PC-3 (cell line): ENCODE measurements around the gene FMNL2.

Source experiments
- EZH2 ChIP-seq: fragments of 300-600 bp; sonication (generic); IDR thresholded peaks from one replicate; pipeline ENCODE4 v1.6.1; 2017; ENCODE audit warnings: antibody characterized with exemption, mild to moderate bottlenecking, low read length; ENCODE audit not compliant: unreplicated experiment
- EZH2phosphoT487 ChIP-seq: fragments of 300-600 bp; sonication (generic); IDR thresholded peaks from 2 replicates; pipeline ENCODE4 v1.6.1; 2018; ENCODE audit warnings: mild to moderate bottlenecking, antibody characterized with exemption, low read length, borderline replicate concordance
- TF ChIP-seq, protein P1 (sequence below): fragments of 300-600 bp; sonication (generic); conservative IDR thresholded peaks from 2 replicates; pipeline ENCODE4 v1.5.1; 2017; ENCODE audit warnings: antibody characterized with exemption, low read depth, mild to moderate bottlenecking, low read length

DNA sequence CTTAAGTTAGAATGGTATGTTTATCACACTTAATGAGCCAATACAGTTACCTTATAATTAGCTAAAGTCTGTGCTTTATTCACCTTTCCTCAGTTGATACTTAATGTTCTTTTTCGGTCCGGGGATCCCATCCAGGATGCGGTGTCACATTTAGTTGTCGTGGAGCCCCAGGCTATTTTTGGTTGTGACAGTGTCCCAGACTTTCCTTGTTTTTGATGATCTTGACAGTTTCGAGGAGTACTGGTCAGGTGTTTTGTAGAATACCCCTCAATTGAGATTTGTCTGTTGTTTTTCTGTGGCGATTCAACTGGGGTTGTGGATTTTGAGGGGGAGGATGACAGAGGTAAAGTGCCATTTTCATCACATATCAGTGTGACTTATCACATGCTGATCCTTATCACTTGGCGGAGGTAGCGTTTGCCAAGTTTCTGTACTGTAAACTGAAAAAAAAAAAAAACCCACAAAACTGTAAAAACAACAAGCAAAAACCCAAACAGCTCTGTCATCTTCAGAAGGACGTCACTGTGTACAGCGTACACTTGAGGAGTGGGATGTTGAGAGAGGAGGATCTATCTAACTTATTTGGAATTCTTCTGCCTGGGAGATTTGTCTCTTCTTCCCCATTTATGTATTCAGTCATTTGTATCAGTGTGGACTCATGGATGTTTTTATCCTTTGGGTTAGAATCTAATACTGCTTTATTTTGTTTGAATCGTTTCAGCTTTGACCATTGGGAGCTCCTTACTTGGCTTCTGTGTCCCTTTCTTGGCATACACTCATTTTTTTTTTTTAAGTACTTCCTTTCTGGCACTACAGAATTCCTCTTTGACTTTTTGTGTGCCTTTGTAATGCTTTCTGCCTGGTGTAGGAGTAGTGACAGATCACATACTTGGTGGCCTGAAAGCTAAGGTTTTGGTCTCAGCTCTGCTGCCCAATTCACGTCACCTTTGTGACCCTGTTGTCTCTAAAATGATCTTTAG lies 68.1 kb downstream of the FMNL2 start:
- TF ChIP-seq, protein P1, sequence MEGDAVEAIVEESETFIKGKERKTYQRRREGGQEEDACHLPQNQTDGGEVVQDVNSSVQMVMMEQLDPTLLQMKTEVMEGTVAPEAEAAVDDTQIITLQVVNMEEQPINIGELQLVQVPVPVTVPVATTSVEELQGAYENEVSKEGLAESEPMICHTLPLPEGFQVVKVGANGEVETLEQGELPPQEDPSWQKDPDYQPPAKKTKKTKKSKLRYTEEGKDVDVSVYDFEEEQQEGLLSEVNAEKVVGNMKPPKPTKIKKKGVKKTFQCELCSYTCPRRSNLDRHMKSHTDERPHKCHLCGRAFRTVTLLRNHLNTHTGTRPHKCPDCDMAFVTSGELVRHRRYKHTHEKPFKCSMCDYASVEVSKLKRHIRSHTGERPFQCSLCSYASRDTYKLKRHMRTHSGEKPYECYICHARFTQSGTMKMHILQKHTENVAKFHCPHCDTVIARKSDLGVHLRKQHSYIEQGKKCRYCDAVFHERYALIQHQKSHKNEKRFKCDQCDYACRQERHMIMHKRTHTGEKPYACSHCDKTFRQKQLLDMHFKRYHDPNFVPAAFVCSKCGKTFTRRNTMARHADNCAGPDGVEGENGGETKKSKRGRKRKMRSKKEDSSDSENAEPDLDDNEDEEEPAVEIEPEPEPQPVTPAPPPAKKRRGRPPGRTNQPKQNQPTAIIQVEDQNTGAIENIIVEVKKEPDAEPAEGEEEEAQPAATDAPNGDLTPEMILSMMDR = no peak
- TF ChIP-seq EZH2phosphoT487 (no peak), EZH2 (no peak)
